Stimulated activated CD4-positive, alpha-beta T cell treated with anti-CD3 and anti-CD28 coated beads, Interleukin-12 subunit alpha, Interleukin-12 subunit beta, amount 100 ng/mL, for 24 hours (primary cell): Measurements from ENCODE around the gene PNMA6E.

Experiments
- DNase-seq, 2 experiments: peaks; one replicate each; pipeline ENCODE4 v3.0.0-alpha.2; 2020; ENCODE audit warnings: low read depth in 2 of 2

PNMA6E gene

GRCh38 chrX:153435845-153436244 is 34.7 kb upstream of the PNMA6E start:
- no peak for DNase-seq

GRCh38 chrX:153434801-153435200 is 33.7 kb upstream of the PNMA6E start:
- no peak for DNase-seq

- DNase-seq, result no peak
These were observed 32.7 kb upstream of the PNMA6E start for GRCh38 chrX:153433781-153434285.

DNA sequence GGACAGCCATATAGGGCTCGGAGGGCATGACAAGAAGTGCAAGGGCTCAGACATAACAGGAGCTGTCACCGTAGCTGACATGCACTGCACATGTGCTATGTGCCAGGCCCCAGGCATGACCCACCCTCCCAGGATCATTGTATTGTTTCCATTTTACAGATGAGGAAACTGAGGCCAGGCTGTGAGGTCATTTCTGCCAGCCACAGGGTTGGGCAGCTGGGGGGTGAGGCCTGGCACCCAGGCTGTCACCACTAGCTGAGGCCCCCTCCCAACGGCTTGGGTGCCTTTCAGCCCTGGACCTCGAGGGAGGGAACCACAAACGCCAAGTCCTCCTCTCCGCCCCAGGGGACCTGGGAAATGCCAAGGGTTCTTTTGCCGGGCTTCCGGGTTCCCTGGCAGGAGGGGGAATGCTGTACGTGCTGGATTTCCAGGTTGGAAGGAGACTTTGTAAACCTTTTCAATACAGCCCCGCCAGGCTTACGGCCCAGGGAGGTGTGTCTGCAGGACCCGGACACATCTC is 32.1 kb upstream of the PNMA6E start:
- DNase-seq, result no peak

DNA sequence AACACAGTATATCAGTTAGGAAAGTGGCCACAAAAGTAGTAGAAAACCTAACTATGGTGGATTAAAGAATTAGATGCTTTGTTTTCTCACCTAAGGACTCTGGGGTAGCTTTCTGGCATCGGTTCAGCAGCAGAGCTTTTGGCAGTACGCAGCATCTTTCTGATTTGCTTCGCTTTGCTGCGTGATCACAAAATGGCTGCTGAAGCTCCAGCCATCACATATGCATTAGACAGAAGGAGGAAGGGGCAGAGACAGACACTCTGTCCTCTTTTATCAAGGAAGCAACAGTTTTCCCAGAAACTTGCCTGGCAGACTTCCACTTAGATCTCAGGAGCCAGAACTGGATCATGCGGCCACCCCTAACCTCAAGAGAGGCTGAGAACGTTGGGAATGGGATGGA is 29.6 kb upstream of the PNMA6E start:
- no peak for DNase-seq

DNA sequence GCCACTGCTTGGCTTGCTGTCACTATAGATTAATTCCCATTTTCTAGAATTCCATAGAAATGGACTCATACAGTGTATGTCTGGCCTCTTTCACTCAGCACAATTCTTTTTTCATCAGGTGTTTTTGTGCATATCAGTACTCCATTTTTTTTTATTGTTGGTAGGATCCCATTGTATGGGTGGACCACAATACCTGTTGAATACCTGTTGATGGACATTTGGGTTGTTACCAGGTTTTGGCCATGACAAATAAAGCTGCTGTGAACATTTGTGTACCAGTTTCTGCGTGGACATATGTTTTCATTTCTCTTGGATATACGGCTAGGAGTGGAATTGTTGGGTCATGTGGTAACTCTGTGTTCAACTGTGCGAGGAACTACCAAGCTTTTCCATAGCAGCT is 25.1 kb upstream of the PNMA6E start:
- DNase-seq, result no peak

DNA sequence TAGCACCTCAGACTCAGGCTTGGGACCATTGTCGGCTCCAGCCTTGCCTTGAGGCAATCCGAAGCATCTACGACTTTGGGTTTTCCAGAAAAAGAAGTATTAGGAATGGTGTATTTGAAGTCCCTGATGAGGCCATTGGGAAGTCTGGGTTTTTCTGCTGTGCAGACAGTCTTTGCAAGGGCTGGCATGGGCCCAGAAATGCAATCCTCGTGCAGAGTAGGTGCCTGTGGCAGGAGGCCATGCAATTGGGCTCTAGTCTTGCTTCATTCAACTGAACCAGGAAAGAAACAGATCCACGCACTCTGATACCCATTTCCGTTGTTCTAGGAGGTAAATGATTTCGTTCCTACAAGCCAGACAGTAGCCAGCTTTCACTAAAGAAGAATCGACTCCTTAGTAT is 22.5 kb upstream of the PNMA6E start:
- DNase-seq, result no peak

DNA sequence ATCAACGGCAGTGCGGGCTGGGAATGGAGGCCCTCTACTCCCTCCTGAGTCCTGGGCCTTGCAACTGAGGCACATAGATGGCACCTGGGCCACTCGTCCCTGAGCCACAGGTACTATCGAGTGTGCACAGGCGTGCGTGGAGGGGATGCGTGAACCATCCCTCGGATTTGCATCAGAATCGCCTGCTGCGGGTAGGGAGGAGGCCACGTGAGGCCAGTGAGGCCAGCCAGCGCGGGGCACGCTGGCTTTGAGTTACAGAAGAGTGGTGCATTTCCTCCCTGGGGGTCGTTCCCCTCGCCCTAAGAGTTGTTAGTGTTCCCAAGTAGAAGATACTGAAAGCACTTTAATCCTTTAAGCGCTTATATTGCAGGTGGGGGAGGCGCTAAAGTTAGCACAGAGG is 20.7 kb upstream of the PNMA6E start:
- no peak for DNase-seq

DNA sequence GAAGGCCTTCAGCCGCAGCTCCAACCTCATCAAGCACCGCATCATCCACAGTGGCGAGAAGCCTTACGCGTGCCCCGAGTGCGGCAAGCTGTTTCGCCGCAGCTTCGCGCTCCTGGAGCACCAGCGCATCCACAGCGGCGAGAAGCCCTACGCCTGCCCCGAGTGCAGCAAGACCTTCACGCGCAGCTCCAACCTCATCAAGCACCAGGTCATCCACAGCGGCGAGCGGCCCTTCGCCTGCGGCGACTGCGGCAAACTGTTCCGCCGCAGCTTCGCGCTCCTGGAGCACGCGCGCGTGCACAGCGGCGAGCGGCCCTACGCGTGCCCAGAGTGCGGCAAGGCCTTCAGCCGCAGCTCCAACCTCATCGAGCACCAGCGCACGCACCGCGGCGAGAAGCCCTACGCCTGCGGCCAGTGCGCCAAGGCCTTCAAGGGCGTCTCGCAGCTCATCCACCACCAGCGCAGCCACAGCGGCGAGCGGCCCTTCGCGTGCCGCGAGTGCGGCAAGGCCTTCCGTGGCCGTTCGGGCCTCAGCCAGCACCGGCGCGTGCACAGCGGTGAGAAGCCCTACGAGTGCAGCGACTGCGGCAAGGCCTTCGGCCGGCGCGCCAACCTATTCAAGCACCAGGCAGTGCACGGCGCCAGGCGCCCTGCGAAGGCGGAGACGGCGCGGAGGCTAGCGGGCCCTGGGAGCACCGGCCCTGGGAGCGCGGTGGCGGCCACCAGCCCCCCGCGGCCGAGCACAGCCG is 19.9 kb upstream of the PNMA6E start:
- DNase-seq, result no peak

DNA sequence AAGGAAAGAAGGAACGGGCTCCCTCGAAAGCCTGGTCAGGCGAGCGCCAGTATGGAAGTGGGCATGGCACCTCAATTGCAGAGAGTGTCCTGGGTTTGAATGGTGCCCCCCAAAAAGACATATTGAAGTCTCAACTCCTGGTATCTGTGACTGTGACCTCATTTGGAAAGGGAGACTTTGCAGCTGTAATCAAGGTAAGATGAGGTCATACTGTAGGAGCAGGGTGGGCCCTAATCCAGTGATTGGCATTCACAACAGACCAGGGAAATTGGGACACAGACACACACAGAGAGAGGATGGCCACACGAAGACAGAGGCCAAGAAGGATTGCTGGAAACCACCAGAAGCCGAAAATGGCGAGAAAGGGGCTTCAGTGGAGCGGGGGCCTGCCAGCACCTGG is 16.5 kb upstream of the PNMA6E start:
- DNase-seq, result no peak

GRCh38 chrX:153416781-153417450 is 15.8 kb upstream of the PNMA6E start:
- no peak for DNase-seq

DNA sequence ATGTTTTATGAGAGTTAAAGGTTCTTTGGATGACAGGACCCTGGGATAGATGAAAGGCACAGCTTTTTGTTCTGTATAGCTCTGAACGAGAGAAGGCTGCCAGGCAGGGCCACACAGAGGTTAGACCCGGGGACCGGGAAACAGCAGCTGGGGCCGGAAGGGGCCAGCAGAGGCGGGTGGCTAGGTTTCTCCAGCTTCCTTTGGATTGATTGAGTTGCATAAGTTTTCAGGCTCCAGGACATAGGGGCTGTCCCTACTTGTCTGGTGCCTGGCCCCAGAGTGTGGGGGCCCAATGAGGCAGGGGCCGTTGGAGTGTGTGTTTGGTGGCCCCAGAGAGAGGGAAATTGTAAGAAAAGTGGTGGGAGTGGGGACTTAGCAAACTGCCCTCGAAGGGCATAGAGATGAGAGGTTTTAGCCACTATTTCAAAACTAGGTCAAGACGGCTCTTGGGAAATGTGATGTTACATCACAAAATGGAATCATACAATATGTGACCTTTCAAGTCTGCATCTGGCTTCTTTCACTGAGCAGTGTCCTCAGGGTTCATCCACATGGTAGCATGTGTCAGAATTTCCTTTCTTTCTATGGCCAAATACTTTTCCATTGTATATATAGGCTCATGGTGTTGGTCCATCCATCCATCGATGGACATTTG is 13.8 kb upstream of the PNMA6E start:
- DNase-seq, result no peak

DNA sequence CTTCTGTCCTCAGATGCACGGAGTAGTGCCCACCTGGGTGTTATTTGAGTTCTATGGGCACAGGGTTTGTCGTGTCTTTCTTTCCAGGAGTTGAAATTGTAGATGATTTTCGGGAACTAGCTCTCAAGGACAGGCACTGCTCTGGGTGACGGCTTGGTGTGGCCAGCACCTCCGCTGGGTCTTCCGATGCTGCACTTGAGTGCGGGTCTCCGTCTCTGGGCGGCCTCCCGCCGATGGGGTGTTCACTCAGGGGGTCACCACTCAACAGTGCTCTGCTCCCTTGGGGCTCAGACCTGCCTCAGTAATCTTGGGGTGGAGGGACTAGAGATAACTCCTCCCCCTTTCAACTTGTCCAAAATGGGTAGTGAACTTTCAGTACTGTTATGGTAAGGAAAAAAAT is 12.6 kb upstream of the PNMA6E start:
- DNase-seq, result no peak

- DNase-seq, result no peak
These were observed 11.9 kb upstream of the PNMA6E start for GRCh38 chrX:153412746-153413720.

- no peak for DNase-seq
These were observed 10.9 kb upstream of the PNMA6E start for GRCh38 chrX:153411988-153412574.

DNA sequence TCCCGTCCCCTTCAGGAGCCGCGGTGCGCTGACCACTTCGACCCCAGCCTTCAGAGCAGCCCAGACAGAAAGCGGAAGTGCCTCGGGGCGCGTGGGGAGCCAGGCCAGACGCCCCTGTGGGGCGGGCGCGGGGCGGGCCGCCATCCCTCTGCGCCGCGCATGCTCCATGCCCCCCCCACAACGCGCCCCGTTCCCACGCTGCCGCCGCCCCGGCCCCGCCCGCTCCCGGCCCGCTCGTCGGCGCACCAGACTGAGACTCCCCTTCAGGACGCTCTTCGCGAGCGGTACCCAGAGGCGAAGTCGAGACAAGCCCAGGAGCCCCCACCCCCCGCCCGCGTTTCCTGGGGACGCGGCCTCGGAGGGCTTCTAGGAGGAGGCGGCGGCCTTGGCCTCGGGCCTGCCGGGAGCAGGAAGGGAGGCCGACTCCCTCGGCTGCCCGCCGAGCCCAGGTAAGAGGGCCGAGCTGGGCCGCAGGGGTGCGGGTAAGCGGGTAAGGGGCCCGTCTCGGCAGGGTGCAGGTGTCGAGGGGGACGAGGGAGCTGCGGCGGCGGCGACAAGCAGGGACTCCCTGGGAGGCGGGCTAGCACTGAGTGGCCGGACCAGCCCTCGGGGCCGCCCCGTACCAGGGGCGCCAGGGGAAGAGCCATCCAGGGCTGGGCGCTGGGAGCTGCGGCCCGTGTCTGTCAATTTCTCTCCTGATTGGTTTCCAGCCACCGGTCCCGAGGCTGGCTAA is 10.3 kb upstream of the PNMA6E start, which contains the start of gene ZFP92:
Gene ZFP92 (plus strand): TSS at position 218 of the 733 bp plus-strand sequence. CDS start 6,851 bp downstream, outside the sequence.
- peak in 1 of 2 experiments; percentile 17 for DNase-seq

- no peak for DNase-seq
These were observed 9.7 kb upstream of the PNMA6E start for GRCh38 chrX:153410888-153411254.

DNA sequence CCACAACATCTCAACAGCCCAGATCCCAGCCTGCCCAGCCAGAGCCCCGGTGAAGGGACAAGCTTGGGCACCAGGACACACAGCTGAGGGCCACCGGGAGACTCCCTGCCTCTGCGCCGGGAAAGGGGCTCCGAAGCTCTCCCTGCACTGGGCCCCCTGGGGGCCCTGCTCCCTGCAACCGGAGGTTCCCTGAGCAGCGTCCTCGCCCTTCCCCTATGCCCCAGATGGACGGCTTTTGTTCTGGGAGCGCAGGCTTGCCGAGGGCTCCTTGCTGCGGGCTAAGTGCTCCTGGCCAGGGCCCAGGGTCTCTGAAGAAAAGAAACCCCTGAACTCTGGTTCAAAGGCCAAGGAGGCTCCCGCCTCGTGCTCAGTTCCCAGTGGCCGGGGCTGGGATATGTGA is 9.2 kb upstream of the PNMA6E start:
- no peak for DNase-seq

GRCh38 chrX:153409414-153410101 is 8.4 kb upstream of the PNMA6E start:
- DNase-seq, result no peak
